Keratinocyte (primary cell): ENCODE measurements around the gene DNAH8. TPM values are rescaled to one million over a fixed set of nuclear protein-coding genes. Genes with fewer than 3 reads are reported as not detected.

Experiments used
- DNase-seq: peaks from one replicate; pipeline ENCODE4 v3.0.0-alpha.2; 2011; ENCODE audit warnings: low read depth, missing footprints, low spot score
- FAIRE-seq: peaks from 2 replicates; lab custom pipeline; 2011; peaks lifted over from hg19 to GRCh38; lab: Jason Lieb, UNC
- H2AFZ ChIP-seq: 2 replicates; pipeline ENCODE4 v1.6.0; 2012; ENCODE audit warnings: low read length, control low read depth, inconsistent platforms; ENCODE audit not compliant: control insufficient read depth
- H3K27ac ChIP-seq: 2 replicates; pipeline ENCODE4 v1.5.1; 2011; ENCODE audit warnings: low read length; ENCODE audit not compliant: control insufficient read depth, insufficient read depth
- H3K27me3 ChIP-seq: 3 replicates; pipeline ENCODE4 v1.6.0; 2011; ENCODE audit warnings: low read length; ENCODE audit not compliant: control insufficient read depth, insufficient read depth; ENCODE audit errors: extremely low read depth
- H3K36me3 ChIP-seq, 2 experiments: 2 replicates in 1 of 2; 3 replicates in 1 of 2; pipeline ENCODE4 v1.5.1; 2011; ENCODE audit warnings: low read length in 2 of 2, mild to moderate bottlenecking in 1 of 2; ENCODE audit not compliant: control insufficient read depth in 2 of 2, insufficient read depth in 2 of 2; ENCODE audit errors: extremely low read depth in 1 of 2
- H3K4me1 ChIP-seq: 3 replicates; pipeline ENCODE4 v1.5.1; 2011; ENCODE audit warnings: low read length; ENCODE audit not compliant: control insufficient read depth, insufficient read depth; ENCODE audit errors: extremely low read depth
- H3K4me2 ChIP-seq: 3 replicates; pipeline ENCODE4 v1.6.0; 2011; ENCODE audit warnings: low read depth, low read length; ENCODE audit not compliant: control insufficient read depth, insufficient read depth; ENCODE audit errors: extremely low read depth
- H3K4me3 ChIP-seq, 3 experiments: fragments of 200-600 bp in 1 of 3; sonication (generic) in 1 of 3; 2 replicates in 2 of 3; 3 replicates in 1 of 3; pipeline ENCODE4 v1.5.1; 2011 to 2016; ENCODE audit warnings: low read length in 3 of 3, mild to moderate bottlenecking in 3 of 3, control low read depth in 2 of 3, inconsistent platforms in 1 of 3, low read depth in 1 of 3, mixed read lengths in 1 of 3, mixed run types in 1 of 3, moderate library complexity in 1 of 3; ENCODE audit not compliant: control insufficient read depth in 2 of 3, insufficient read depth in 2 of 3; ENCODE audit errors: extremely low read depth in 1 of 3
- H3K79me2 ChIP-seq: 2 replicates; pipeline ENCODE4 v1.6.0; 2012; ENCODE audit warnings: low read length; ENCODE audit not compliant: control insufficient read depth, insufficient read depth
- H3K9ac ChIP-seq: 3 replicates; pipeline ENCODE4 v1.6.0; 2011; ENCODE audit warnings: low read length; ENCODE audit not compliant: control insufficient read depth, insufficient read depth; ENCODE audit errors: extremely low read depth
- H3K9me1 ChIP-seq: 3 replicates; pipeline ENCODE4 v1.6.0; 2011; ENCODE audit warnings: low read length; ENCODE audit not compliant: control insufficient read depth, insufficient read depth; ENCODE audit errors: extremely low read depth
- H3K9me3 ChIP-seq: 2 replicates; pipeline ENCODE4 v1.5.1; 2012; ENCODE audit warnings: low read depth, low read length; ENCODE audit not compliant: control insufficient read depth
- H4K20me1 ChIP-seq: 3 replicates; pipeline ENCODE4 v1.6.0; 2011; ENCODE audit warnings: low read length; ENCODE audit not compliant: control insufficient read depth, insufficient read depth; ENCODE audit errors: extremely low read depth
- EZH2 ChIP-seq: IDR thresholded peaks from one replicate; pipeline ENCODE4 v1.6.1; 2012; ENCODE audit warnings: inconsistent platforms, mild to moderate bottlenecking, low read length, moderate library complexity
- dilution Hi-C: fragments of 300-500 bp; cut with MboI; formaldehyde crosslinking; loops from one replicate; pipeline ENCODE4 v1.7.0; 2020; ENCODE audit warnings: low sequenced_read_pairs; ENCODE audit not compliant: extremely low pct_ligation_motif_present
- polyA plus RNA-seq, 5 experiments: library from polyadenylated mRNA; depleted of rRNA in 3 of 5; stranded (reverse) in 3 of 5; stranded (forward) in 1 of 5; unstranded in 1 of 5; fragments of >200 nt; gene quantifications; 1 replicate in 1 of 5; 2 replicates in 3 of 5; 3 replicates in 1 of 5; pipeline versions ENCODE4 v1.2.1 to v1.2.3, GENCODE V29; 2011 to 2012; ENCODE audit warnings: missing spikeins in 2 of 5, low read depth in 1 of 5, low replicate concordance in 1 of 5
- TF ChIP-seq, protein P1 (sequence below), 3 experiments: IDR thresholded peaks in 1 of 3; conservative IDR thresholded peaks in 1 of 3; optimal IDR thresholded peaks in 1 of 3; 2 replicates in 2 of 3; 3 replicates in 1 of 3; pipeline versions ENCODE3 to v1.5.1; 2011; ENCODE audit warnings: low read length in 3 of 3, mild to moderate bottlenecking in 3 of 3, moderate library complexity in 2 of 3, control low read depth in 1 of 3, inconsistent platforms in 1 of 3; ENCODE audit not compliant: insufficient read depth in 2 of 3; ENCODE audit errors: extremely low read depth in 1 of 3

DNAH8 gene
- polyA plus RNA-seq, 1 donor (not counting 4 experiments of a cell fraction or from before 2014, with no cell fraction given), result 0.01 TPM

DNA sequence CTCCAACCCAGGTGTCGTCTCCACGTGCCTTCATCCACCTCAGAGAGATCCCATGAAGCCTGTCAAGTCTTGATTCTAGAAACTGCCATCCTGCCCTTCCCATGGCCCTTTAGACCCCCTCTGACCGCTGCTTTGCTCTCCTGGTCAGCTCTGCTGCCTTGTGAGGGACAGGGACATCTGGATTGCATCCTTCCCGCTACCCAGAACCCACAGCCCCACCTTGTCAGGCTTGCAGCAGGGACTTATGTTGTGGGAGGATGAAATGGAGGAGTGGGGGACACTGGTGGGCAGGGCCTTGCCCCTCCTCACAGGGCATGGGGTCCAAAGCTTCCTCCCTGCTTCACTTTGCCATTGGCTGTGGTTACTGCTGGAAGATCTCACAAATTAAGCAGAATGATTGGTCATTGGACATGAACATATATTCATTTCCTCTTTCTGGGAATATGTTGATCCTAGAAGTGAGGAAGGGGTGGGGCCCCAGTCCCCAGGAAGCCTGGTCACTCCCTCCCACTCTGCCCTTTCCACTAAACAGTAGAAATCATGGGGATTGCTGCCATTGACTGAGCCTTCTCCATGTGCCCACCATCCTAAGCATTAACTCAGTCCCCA lies 338.0 kb downstream of the DNAH8 start:
- H2AFZ ChIP-seq, result no peak overlapping the region
- no peak overlapping the region for H3K4me2 ChIP-seq
- H3K27ac ChIP-seq, result no peak overlapping the region
- no peaks in the 10 kb centered on the region for H3K9me1 ChIP-seq
- peaks cover 19% of the 10 kb centered on the region for H3K4me1 ChIP-seq
- H3K27me3 ChIP-seq, result peaks cover 35% of the 10 kb centered on the region
- TF ChIP-seq EZH2, result no peak
- TF ChIP-seq, protein P1, sequence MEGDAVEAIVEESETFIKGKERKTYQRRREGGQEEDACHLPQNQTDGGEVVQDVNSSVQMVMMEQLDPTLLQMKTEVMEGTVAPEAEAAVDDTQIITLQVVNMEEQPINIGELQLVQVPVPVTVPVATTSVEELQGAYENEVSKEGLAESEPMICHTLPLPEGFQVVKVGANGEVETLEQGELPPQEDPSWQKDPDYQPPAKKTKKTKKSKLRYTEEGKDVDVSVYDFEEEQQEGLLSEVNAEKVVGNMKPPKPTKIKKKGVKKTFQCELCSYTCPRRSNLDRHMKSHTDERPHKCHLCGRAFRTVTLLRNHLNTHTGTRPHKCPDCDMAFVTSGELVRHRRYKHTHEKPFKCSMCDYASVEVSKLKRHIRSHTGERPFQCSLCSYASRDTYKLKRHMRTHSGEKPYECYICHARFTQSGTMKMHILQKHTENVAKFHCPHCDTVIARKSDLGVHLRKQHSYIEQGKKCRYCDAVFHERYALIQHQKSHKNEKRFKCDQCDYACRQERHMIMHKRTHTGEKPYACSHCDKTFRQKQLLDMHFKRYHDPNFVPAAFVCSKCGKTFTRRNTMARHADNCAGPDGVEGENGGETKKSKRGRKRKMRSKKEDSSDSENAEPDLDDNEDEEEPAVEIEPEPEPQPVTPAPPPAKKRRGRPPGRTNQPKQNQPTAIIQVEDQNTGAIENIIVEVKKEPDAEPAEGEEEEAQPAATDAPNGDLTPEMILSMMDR (optimal IDR thresholded peaks at IDR 0.05 in 1 of 3, IDR thresholded peaks at IDR 0.05 in 1 of 3, conservative IDR thresholded peaks at IDR 0.05 in 1 of 3; ENCODE audit: extremely low read depth in 1 of 3, insufficient read depth in 2 of 3, low read length in 3 of 3), result no peak
- FAIRE-seq, result no peak
- H3K4me3 ChIP-seq, result no peak overlapping the region
- H3K9me3 ChIP-seq, result no peaks in the 10 kb centered on the region
- no peak for DNase-seq
- no peaks in the 10 kb centered on the region for H4K20me1 ChIP-seq
- no peaks in the 10 kb centered on the region for H3K36me3 ChIP-seq
- H3K79me2 ChIP-seq, result no peaks in the 10 kb centered on the region
- no peak overlapping the region for H3K9ac ChIP-seq
- dilution Hi-C loops, result no loop called here

DNA sequence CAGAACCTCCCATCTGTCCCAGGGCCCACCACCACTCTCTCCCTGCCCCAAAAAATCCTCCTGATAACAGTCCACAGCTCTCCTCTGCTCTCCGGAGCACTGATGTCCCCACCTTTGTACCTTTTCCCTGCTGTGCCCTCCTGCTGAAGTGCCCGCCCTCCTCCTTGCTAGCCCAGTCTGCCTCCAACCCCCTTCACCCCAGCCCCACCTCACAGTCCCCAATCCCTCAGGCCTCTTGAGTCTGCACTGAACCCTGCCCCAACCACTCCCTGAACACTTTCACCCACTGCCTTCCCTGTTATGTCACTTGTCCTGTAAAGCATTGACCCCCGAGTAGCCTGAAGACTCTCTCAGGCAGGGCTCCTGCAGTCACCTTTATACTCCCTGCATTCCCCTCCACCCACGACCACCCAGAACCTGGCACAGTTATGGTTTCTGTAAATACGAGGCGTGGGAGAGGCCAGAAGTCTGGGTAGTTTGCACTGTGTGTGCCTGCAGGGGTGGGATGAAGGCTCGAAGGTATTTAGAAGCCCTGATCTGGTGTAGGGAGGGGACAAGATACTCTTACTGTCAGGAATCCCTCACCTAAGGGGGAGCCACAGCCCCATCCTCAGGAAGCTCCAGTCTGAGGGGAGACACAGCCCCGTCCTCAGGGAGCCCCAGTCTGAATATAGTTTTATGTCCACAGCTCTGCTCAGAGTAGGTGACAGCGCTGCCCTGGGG lies 338.9 kb downstream of the DNAH8 start:
- no peak for FAIRE-seq
- Histone ChIP-seq H4K20me1 (no peaks in the 10 kb centered on the region), H3K79me2 (no peaks in the 10 kb centered on the region), H3K9ac (no peak overlapping the region), H3K9me3 (no peaks in the 10 kb centered on the region), H3K27ac (no peak overlapping the region), H3K9me1 (no peaks in the 10 kb centered on the region), H2AFZ (no peak overlapping the region), H3K4me1 (peaks cover 19% of the 10 kb centered on the region), H3K36me3 (no peaks in the 10 kb centered on the region), H3K27me3 (peaks cover 26% of the 10 kb centered on the region), H3K4me2 (no peak overlapping the region), H3K4me3 (no peak overlapping the region)
- TF ChIP-seq, protein P1 (optimal IDR thresholded peaks at IDR 0.05 in 1 of 3, IDR thresholded peaks at IDR 0.05 in 1 of 3, conservative IDR thresholded peaks at IDR 0.05 in 1 of 3; ENCODE audit: extremely low read depth in 1 of 3, insufficient read depth in 2 of 3, low read length in 3 of 3), result no peak
- no peak for TF ChIP-seq EZH2
- dilution Hi-C loops, result no loop called here
- DNase-seq, result no peak
